Myocyte (in vitro differentiated cells): Measurements from ENCODE around the gene CCNH. TPM values are rescaled to one million over a fixed set of nuclear protein-coding genes. Genes with fewer than 3 reads are reported as not detected.

Source experiments
- DNase-seq: peaks from one replicate; pipeline ENCODE4 v3.0.0-alpha.2; 2012; ENCODE audit warnings: low read depth
- total RNA-seq: library from RNA; depleted of rRNA; stranded (reverse); fragments of >200 nt; gene quantifications from 2 replicates; pipeline ENCODE4 v1.2.3, GENCODE V29; 2014

CCNH gene
- total RNA-seq, 1 donor from 2014 or later, result 46.2 TPM

DNA sequence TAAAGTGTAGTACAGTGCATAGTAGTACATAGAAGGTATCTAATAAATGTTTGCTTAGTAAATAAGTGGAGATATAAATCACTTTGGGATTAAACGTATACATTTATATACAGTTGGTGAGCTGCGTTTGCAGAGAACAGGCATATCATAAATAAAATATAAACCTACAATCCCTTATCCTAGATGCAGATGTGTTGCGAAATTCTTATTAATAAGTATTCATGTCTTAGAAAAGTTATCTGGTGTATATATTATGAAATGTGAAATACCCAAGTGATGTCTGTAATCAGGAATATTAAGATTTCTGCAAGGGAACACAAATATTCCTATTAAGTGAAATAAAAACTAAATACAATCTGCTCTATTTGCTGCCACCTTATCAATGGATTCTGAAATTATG, 8.8 kb downstream of the CCNH start:
- DNase-seq, result no peak

DNA sequence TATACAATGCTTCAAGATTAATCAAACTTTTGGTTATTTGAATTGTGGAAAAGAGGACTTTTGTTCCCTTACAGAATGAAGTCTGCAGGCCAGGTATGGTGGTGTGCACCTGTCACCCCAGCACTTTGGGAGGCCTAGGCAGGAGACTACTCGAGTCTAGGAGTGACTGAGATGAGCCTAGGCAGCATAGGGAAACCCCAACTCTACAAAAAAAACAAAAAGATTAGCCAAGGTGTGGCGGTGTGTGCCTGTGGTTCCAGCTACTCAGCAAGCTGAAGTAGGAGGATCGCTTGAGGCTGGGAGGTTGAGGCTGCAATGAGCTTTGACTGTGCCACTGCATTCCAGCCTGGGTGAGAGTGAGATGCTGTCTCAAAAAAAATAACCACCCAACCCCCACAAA, 9.3 kb downstream of the CCNH start:
- DNase-seq, result no peak

DNA sequence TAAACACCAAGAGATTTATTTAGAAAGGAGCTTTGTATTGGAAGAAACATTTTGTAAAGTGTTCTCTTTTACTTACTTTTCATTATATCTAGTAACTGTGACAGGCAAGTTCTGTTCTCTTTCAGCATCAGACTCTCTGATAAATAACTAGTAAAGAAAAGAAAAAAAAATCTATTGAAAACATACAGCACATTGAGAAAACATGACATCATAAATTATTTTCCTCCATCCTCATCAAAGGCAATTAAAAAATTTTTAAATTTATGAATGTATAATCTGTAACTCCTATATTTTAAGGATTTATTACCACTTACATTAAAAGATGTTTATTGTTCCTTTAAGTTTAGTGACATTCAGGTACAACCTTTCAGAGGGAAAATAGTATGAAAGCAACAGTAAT, 11.1 kb downstream of the CCNH start:
- DNase-seq, result no peak

DNA sequence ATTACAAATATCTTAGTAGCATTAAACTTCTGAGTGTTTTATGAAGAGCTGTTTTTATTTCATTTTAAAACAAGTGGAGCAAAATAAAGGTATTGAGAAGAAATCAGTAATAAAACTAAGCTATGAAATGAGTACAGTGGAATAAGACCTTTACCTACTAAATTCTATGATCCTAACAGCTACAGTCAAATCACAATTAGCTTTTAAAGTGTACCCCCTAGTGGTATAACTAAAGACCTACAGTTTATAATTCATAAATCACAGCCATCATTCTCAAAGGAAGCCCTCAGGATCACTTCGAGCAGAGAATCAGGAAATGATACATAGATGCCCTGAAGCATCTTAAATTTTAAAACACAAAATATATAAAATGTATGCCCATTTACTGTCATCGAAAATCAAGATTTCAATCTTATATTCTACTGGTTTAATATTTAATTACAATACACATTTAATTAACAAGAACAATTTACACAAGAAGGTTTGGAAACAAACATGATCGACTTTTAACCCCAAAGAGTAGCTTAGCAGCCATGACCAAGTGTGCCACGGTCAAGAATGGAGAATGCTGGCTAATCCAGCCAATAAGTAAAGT, 12.3 kb downstream of the CCNH start:
- DNase-seq, result peak; percentile 38

DNA sequence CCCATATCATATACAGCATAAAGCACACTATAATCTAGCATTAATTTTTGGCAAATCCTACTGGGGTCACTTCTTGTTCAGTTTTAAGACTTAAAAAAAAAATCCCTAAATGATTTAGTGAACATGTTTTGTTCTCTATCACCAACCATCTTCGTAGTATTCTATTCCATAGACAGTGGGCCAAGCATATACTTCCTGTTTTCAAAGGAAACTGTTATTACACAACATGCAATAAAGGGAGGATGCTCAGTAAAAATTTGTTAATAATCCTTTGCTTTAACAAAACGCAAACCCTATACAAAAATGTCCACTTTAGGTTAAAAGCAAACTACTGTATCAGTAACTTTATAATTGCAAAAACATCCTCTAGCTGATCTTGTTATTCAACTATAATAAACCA, 13.0 kb downstream of the CCNH start:
- no peak for DNase-seq

DNA sequence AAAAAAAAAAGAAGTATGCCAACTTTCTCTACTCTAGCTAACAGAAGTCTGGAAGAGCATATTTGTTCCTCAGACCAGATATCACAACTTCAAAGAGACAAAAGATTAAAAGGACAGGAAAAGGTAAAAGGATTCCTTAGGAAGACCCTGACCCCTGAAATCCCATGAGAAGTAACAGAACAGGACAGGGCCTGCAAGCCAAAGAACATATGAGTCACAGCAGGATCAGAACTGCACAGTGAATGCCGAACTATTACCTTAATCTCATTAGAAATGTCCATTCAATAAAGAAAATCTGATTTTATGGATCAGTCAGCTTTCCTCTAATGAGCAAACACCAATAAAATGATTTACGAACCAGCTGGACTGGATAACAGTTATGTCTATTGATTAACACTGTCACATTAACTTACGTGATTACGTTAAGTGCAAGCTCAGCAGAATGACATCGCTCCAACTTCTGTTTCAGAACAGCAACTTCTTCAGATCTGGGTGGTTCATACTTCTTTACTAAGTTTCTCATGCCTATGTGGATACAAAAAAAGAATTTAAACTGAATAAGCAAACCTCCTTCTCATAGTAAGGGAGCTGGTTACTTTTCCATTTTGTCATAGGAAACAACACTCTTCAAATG, 13.6 kb downstream of the CCNH start:
- no peak for DNase-seq

DNA sequence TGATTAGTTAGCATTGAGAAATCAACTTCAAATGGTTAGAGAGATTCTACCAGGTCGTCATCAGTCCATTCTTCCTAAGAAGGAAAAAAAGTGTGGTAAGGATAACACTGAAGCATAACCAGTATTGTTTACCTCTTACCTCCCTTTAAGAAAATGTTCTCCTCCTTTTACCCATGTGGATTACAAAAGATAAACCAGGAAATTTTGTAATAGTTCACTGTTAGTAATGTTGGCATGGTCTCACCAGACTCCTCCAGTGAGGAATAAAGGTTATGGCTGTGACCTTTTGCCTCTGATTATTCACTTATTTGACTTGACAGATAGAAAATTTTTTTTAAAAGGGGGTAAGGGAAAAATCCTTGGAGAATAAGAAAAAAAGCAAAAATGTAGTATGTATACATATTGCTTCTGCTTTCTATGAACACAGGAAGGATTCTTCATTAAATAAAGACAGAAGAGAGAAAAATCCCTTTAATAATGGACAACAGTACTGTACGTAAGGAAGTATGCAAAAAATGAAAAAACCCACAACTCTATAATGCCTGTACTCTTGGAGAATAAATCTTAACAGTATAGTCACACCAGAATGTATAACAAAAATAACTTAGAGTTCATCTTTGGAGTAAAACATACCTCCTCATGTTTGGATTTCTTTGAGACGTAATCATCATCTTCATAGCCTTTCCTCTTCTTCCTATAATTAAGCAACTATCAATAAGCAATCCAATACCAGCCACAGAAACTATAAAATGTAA, 18.1 kb downstream of the CCNH start:
- no peak for DNase-seq

DNA sequence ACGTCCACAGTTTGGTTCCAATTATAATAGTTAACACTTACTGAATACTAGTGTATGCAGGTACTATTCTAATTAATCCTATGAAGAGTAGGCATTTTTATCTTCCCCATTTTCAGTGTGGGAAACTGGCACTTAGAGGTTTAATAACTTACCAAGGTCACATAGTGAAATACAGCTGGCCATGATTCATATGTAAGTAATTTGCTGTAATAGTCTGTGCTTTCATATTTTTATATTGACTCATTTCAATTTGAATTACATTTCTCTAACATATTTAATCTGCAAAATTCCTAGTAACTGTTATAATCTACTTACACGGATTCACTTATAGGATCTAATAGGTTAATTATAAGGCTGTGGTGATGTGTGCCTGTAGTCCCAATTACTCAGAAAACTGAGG, 19.4 kb downstream of the CCNH start:
- DNase-seq, result peak; percentile 67

DNA sequence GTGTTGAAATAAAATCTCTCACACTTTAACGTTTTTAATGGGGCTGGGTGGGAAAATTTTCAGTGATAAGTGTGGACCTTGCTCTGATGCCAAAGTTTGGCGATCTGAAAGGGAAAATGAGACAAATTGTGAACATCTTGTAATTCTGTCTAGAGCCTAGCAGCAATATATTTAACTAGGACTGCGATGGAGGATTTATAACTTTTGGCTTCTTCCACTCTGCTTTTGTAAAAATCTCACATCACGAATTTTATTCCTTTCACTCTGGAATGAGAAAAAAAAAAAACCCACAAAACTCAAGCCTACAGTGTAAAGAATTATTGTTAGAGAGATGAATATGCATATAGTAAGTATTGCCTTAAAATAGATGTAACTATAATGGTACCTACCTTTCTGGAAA, 19.9 kb downstream of the CCNH start:
- DNase-seq, result no peak

DNA sequence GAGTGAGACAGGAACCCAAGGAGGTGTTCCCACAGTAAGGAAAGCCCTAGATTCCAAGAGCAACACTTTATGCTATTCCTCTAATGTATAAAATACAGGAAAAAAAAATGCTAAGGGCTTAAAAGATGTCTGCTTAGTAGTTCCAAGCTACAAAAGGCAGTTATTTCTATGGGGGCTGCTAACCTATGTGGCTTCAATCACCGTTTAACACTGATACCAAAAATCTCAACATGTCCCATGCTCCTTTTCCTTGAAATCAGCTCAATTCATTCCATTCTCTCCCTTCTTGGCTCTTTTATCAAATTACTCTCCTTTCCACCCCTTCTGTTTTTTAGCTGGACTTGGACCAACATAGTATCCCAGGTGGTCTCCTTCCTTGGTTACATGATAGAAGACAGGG, 20.6 kb downstream of the CCNH start:
- DNase-seq, result no peak

DNA sequence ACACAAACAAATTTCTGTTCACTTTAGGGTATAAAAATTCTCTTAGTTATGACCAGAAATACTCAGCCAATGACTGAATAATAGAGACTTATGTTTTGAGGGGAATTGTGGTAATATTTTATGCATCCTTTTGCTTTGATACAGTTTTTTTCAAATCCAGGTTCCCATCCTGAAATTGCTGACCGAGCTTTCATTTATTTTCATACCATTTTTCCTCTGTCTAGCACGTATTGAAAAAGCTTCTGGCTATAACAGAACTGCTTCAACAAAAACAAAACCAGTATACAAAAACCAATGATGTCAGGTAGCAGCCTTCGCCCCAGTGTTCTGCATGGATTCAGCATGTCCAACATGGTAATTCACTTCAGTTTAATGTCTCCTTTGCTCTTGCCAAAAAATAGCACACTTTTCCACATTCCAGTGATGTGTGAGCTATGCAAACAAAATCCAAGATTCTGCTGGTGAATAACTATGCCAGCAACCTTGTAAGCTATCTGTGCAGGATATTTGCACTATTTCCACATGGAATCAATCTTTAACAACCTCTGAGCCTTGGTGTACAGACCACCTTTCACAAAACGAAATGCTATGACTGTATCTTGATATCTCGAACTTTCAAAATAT, 22.0 kb downstream of the CCNH start:
- DNase-seq, result no peak

DNA sequence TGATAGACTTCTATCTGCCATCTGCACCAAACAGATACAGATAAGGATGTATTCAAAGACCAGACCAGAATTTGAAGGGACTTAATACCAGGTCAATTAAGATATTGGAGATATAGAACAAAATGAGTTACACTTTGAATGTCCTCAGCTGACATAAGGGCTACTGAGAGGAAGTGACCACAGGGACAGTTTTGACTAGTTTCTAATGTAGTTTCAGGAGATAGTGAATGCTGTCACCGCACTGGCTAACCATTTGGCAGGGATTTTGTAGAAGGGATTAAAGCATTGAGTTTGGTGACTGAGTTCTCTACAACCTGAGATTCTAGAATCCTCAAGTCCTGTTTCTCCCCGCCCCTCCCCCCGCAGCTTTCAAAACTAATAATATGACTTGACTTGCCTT, 22.7 kb downstream of the CCNH start:
- no peak for DNase-seq

DNA sequence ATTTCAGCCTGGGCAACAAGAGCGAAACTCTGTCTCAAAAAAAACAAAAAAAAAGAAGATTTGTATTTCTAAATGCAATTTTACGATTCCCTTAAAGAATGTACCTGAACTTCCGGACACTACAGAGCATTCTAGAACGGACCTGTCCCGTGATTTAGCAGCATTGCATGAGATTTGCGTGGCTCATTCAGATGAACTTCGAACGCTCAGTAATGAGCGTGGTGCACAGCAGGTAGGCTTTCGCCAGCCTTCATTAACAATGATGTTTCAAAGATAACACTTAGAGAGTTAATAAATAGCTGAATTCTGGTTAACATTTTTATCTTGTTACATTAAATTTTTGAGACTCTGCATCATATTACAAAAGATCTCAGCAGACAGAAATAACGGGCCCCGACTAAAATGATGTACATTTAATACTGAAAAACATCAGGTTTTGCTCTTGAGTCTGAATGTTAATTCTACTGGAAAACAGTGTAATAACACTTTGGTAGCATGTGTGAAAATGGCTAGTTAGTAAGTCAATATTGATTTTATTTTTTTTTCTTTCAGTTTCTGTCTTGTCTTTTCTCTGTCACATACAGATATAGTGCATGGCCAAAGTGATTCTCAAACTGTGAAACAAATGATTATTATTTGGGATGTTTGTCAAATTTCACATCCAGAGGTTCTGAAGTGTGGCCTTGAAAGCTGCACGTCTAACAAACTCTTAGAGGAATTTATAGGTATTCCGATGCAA, 23.3 kb downstream of the CCNH start:
- no peak for DNase-seq

DNA sequence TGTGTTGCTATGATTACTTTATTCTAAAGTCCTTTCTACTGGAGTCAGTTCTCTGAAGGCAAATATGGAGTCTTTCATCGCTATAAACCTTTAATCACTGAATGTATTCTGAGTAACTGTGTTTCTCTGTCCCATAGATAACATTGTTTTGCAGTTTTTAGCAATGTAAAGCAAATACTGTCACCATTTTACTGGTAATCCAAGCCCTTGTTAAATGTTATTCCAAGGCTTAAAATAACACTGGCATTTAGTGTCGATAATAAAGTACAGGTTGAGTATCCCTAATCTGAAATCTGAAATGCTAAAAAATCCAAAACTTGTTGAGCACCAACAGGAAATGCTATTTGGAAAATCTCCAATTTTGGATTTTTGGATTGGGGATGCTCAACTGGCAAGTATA, 24.6 kb downstream of the CCNH start:
- DNase-seq, result no peak

DNA sequence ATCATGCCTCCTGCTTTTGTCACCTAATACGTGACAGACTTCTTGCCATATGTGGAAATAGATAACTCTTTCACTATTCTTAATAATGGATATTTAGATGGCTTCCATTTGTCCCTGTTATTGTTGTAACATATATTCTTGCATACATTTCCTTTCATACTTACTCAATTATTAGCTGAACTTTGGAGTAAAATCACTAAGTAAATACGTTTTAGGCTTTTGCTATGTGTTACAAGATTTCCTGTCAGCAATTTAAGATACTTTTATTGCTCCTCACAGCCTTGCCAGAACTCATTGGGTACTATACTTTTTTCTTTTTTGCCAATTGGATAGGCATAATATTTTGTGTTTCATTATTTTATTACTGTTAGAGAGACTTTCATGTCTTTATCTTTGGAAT, 26.9 kb downstream of the CCNH start:
- no peak for DNase-seq

DNA sequence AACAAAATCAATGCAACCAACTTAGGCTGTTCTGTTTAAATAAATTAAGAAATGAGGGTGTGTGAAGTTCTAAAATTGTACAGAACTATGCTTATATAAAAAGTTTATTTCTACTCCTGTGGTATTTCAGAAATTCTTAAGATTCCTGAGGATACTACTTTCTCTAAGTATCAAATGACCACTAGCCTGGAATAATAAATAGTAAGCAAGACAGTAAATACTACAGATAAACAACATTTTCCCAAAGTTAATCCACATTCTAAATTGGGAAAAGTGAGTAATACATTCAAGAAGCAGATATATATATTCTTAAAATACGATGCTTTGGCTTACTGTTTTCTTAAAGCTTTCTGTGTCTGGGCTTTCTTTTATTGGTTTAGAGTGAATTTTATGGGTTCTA, 29.5 kb downstream of the CCNH start:
- DNase-seq, result peak; percentile 34

DNA sequence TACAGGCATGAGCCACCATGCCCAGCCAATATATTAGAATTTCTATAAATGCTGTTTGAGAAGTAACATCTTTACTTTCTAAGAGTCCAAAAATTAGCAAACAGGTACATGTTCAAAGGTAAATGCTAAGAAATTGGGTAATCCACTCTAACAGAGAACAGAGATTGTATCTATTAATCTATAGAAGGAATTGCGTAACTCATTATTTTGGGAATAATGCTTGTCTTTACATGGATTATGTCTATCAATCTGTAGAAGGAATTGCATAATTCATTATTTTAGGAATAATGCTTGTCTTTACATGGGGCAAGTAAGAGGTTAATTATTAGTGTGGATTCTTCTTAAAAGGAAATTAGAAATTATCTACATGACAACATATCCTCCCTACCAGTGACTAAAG, 30.5 kb downstream of the CCNH start:
- DNase-seq, result no peak

DNA sequence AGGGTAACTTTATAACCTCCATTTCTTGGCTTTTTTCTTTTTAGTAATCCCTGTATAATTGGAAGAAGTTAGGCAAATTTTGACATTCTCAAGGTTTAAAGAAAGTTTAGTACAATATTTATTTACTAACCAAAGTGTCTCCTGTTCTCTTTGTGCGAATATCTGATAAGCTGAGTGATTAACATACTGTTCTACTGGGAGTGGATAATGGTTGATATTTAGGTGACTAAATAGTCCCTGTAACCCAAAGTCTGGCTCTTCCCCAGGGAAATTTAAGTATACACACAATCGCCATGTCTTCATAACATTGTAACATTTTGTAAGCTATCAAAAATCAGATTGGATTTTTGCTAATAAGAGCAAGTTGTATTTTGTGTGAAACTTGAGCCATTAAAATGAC, 40.0 kb downstream of the CCNH start:
- no peak for DNase-seq

DNA sequence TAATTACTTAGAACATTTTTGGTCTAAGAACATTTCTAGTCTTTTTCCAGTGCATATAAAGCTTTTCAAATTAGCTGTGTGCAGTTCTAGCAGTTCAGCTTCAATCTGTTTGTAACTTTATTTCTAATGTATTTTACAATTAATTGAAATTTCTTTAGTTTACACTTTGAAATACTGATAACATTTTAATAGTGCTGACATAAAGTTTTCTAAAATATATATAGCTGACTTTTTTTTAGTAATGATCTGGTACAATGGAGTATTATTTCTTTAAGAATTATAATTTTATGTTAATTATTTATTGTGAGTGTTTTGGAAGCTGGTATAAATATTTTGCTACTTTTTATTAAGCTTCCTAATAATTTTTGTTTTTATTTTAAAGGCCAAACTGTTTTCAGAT, 43.3 kb downstream of the CCNH start:
- no peak for DNase-seq

DNA sequence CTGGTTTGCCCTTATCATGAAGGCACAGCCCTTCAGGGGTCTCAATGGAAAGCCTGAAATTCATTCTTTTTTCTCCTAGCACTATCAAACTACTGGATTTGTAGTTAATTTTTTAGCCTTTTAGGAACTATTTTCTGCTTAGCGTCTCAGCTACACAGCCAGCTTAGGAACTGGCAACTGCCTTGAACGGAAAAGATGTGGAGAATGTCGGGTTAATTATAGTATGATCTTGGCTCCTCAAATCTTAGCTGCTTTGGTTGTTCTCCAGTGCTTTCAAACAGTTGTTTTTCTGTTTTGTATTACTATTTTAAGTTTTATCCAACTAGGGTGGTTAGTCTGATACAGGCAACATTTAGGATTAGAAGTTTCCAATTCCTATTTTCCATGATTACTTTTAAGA, 44.1 kb downstream of the CCNH start:
- DNase-seq, result peak; percentile 26

DNA sequence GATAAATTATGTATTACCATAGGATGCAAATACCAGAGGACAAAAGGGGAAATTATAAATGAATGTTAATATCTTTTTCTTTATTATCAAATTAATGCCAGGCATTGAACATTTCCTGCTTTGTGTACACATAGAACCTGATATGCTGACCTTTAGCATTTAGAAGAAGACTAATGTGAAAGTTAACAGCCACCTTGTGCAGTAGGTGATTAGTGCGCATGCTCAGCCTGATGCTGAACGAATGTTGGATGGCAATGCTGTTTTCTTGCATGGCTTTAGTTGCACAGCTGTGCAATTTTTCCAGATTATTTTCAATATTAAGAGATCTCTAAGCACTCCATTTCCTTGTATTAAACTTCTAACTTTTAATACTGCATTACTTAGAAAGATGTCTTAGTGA, 45.5 kb downstream of the CCNH start:
- DNase-seq, result no peak
